Measurements from ENCODE around the gene MLLT3.

GRCh38 chr9:20353524-20353923 lies 268.8 kb downstream of the MLLT3 start:
- no peak for TF ChIP-seq CTCF (IDR thresholded peaks at IDR 0.05)
- TF ChIP-seq EZH2phosphoT487 (IDR thresholded peaks at IDR 0.05), result no peak
